Uterus (tissue), 4 donors: ENCODE measurements around the gene GALNT15. TPM values are rescaled to one million over a fixed set of nuclear protein-coding genes. Genes with fewer than 3 reads are reported as not detected.

Experiments
- DNase-seq, 2 donors: peaks; one replicate each; pipeline ENCODE4 v3.0.0-alpha.2; 2019 to 2020
- H3K27ac ChIP-seq, 2 donors: fragments of 200-600 bp; sonication (generic); 1 replicate in 1 of 2; 2 replicates in 1 of 2; pipeline ENCODE4 v1.5.1; 2016 to 2018
- H3K27me3 ChIP-seq, 2 donors: fragments of 200-600 bp; sonication (generic); one replicate each; pipeline ENCODE4 v1.5.1; 2018 to 2019; ENCODE audit warnings: control low read depth in 1 of 2
- H3K36me3 ChIP-seq, 2 donors: fragments of 200-600 bp; sonication (generic); one replicate each; pipeline ENCODE4 v1.5.1; 2019; ENCODE audit warnings: control low read depth in 1 of 2
- H3K4me1 ChIP-seq, 2 donors: fragments of 200-600 bp; sonication (generic); one replicate each; pipeline ENCODE4 v1.5.1; 2018 to 2019; ENCODE audit warnings: control low read depth in 1 of 2
- H3K4me3 ChIP-seq, 2 donors: fragments of 200-600 bp; sonication (generic); 1 replicate in 1 of 2; 2 replicates in 1 of 2; pipeline ENCODE4 v1.5.1; 2018 to 2019; ENCODE audit warnings: mild to moderate bottlenecking in 1 of 2
- H3K9me3 ChIP-seq, 2 donors: fragments of 200-600 bp; sonication (generic); one replicate each; pipeline ENCODE4 v1.5.1; 2019; ENCODE audit warnings: control low read depth in 1 of 2
- CTCF ChIP-seq, 4 experiments: fragments of 200-600 bp in 2 of 4; fragments of 450-650 bp in 2 of 4; sonication (generic) in 2 of 4; IDR thresholded peaks; one replicate each; pipeline ENCODE4 v1.5.1; 2016 to 2019; ENCODE audit warnings: antibody characterized with exemption in 4 of 4, mild to moderate bottlenecking in 2 of 4, moderate library complexity in 1 of 4
- POLR2A ChIP-seq, 2 donors: fragments of 450-650 bp; IDR thresholded peaks; one replicate each; pipeline ENCODE4 v1.6.1; 2016; ENCODE audit warnings: antibody characterized with exemption in 2 of 2, mild to moderate bottlenecking in 1 of 2, moderate library complexity in 1 of 2
- intact Hi-C: fragments of 100-400 bp; cut with DNase I; formaldehyde crosslinking; loops from one replicate; pipeline ENCODE4 v1.15.1; 2023; ENCODE audit warnings: low total_unique reads
- total RNA-seq, 4 donors: library from RNA; depleted of rRNA in 3 of 4; stranded (reverse); fragments of >200 nt in 3 of 4; gene quantifications; one replicate each; pipeline versions ENCODE4 v1.1.0 to v1.2.4, GENCODE V29; 2014 to 2023
- donor health status: DM: yes; HTN: yes; CAD: no.

GALNT15 gene
- total RNA-seq, 4 donors from 2014 or later: 6.6 to 85.2 (median 53.3) TPM

- no peak for DNase-seq
- TF ChIP-seq CTCF (IDR thresholded peaks at IDR 0.05): no peak
- no peak for TF ChIP-seq POLR2A (IDR thresholded peaks at IDR 0.05)
- intact Hi-C loops: no loop called here
- H3K36me3 ChIP-seq: no peaks in the 10 kb centered on the region
- no peaks in the 10 kb centered on the region for H3K4me1 ChIP-seq
- H3K27ac ChIP-seq: no peak overlapping the region
- H3K9me3 ChIP-seq: no peaks in the 10 kb centered on the region
- no peaks in the 10 kb centered on the region for H3K27me3 ChIP-seq
- H3K4me3 ChIP-seq: no peak overlapping the region
Observed at GRCh38 chr3:16205156-16205870, 30.8 kb downstream of the GALNT15 start.

GRCh38 chr3:16207031-16207430 is 32.6 kb downstream of the GALNT15 start:
- H3K36me3 ChIP-seq: no peaks in the 10 kb centered on the region
- no peaks in the 10 kb centered on the region for H3K9me3 ChIP-seq
- H3K4me3 ChIP-seq: no peak overlapping the region
- TF ChIP-seq POLR2A (IDR thresholded peaks at IDR 0.05) (no peak), CTCF (IDR thresholded peaks at IDR 0.05) (no peak)
- H3K27me3 ChIP-seq: no peaks in the 10 kb centered on the region
- intact Hi-C loops: no loop called here
- H3K4me1 ChIP-seq: no peaks in the 10 kb centered on the region
- no peak for DNase-seq
- H3K27ac ChIP-seq: no peak overlapping the region

GRCh38 chr3:16211176-16211904 is 36.9 kb downstream of the GALNT15 start:
- no peaks in the 10 kb centered on the region for H3K27me3 ChIP-seq
- TF ChIP-seq POLR2A (IDR thresholded peaks at IDR 0.05): no peak
- TF ChIP-seq CTCF (IDR thresholded peaks at IDR 0.05): no peak
- no peak overlapping the region for H3K27ac ChIP-seq
- H3K9me3 ChIP-seq: no peaks in the 10 kb centered on the region
- intact Hi-C loops: no loop called here
- H3K4me3 ChIP-seq: no peak overlapping the region
- no peaks in the 10 kb centered on the region for H3K36me3 ChIP-seq
- no peaks in the 10 kb centered on the region for H3K4me1 ChIP-seq
- DNase-seq: no peak

- Histone ChIP-seq H3K27ac (no peak overlapping the region), H3K4me3 (no peak overlapping the region), H3K4me1 (no peaks in the 10 kb centered on the region), H3K9me3 (no peaks in the 10 kb centered on the region), H3K27me3 (no peaks in the 10 kb centered on the region), H3K36me3 (no peaks in the 10 kb centered on the region)
- intact Hi-C loops: no loop called here
- TF ChIP-seq CTCF (IDR thresholded peaks at IDR 0.05) (no peak), POLR2A (IDR thresholded peaks at IDR 0.05) (no peak)
- no peak for DNase-seq
Observed at GRCh38 chr3:16214366-16214765, 39.9 kb downstream of the GALNT15 start.

- TF ChIP-seq CTCF (IDR thresholded peaks at IDR 0.05) (no peak), POLR2A (IDR thresholded peaks at IDR 0.05) (no peak)
- intact Hi-C loops: no loop called here
- Histone ChIP-seq H3K36me3 (no peaks in the 10 kb centered on the region), H3K27me3 (no peaks in the 10 kb centered on the region), H3K4me3 (no peak overlapping the region), H3K27ac (no peak overlapping the region), H3K4me1 (no peaks in the 10 kb centered on the region), H3K9me3 (no peaks in the 10 kb centered on the region)
- DNase-seq: no peak
Observed at GRCh38 chr3:16216373-16216935, 42.0 kb downstream of the GALNT15 start.
